Neural progenitor cell (in vitro differentiated cells): ENCODE data around the gene FOXE1.

Experiments used
- EZH2 ChIP-seq: fragments of 200-600 bp; sonication (generic); IDR thresholded peaks from 2 replicates; pipeline ENCODE4 v1.6.1; 2017; ENCODE audit warnings: antibody characterized with exemption, mild to moderate bottlenecking, moderate library complexity
- TF ChIP-seq, protein P1 (sequence below): fragments of 200-600 bp; sonication (generic); IDR thresholded peaks from 2 replicates; pipeline ENCODE4 v1.5.1; 2017; ENCODE audit warnings: antibody characterized with exemption, mild to moderate bottlenecking

DNA sequence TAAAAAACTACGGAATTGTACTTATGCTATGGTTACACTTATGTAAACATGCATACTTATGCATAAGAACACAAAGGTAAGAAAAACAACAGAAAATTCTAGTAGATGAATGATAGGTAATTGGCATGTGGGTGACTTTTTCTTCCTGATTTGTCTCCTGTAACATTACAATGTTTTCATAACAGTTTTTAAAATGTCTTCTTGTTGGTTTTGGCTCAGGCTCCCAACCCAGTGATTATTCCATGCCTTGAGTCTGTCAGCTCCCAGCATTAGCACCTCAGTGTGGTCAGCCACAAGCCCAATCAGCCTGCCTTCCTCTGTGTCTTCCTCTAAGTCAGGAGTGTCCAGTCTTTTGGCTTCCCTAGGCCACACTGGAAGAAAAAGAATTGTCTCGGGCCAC is 7.9 kb upstream of the FOXE1 start:
- TF ChIP-seq EZH2, result no peak
- TF ChIP-seq, protein P1, sequence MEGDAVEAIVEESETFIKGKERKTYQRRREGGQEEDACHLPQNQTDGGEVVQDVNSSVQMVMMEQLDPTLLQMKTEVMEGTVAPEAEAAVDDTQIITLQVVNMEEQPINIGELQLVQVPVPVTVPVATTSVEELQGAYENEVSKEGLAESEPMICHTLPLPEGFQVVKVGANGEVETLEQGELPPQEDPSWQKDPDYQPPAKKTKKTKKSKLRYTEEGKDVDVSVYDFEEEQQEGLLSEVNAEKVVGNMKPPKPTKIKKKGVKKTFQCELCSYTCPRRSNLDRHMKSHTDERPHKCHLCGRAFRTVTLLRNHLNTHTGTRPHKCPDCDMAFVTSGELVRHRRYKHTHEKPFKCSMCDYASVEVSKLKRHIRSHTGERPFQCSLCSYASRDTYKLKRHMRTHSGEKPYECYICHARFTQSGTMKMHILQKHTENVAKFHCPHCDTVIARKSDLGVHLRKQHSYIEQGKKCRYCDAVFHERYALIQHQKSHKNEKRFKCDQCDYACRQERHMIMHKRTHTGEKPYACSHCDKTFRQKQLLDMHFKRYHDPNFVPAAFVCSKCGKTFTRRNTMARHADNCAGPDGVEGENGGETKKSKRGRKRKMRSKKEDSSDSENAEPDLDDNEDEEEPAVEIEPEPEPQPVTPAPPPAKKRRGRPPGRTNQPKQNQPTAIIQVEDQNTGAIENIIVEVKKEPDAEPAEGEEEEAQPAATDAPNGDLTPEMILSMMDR, result no peak
